Fibroblast of skin of abdomen (primary cell): ENCODE data around the gene PRKCA.

Source experiments
- DNase-seq: peaks from one replicate; pipeline ENCODE4 v3.0.0-alpha.2; 2013

Gene PRKCA

GRCh38 chr17:66518677-66519076 is 216.3 kb downstream of the PRKCA start:
- DNase-seq: no peak

GRCh38 chr17:66519154-66519553 is 216.7 kb downstream of the PRKCA start:
- DNase-seq: no peak

GRCh38 chr17:66520999-66521398 is 218.6 kb downstream of the PRKCA start:
- no peak for DNase-seq

- peak; percentile 37 for DNase-seq
Measured at GRCh38 chr17:66522591-66523272, 220.3 kb downstream of the PRKCA start.

- DNase-seq: peak; percentile 50
Measured at GRCh38 chr17:66523378-66524200, 221.2 kb downstream of the PRKCA start.

- no peak for DNase-seq
Measured at GRCh38 chr17:66524877-66525276, 222.5 kb downstream of the PRKCA start.

- no peak for DNase-seq
Measured at GRCh38 chr17:66525338-66525737, 222.9 kb downstream of the PRKCA start.

- no peak for DNase-seq
Measured at GRCh38 chr17:66526827-66527226, 224.4 kb downstream of the PRKCA start.

GRCh38 chr17:66527335-66527734 is 224.9 kb downstream of the PRKCA start:
- DNase-seq: no peak

- peak; percentile 46 for DNase-seq
Measured at GRCh38 chr17:66531851-66532295, 229.5 kb downstream of the PRKCA start.

- peak; percentile 75 for DNase-seq
Measured at GRCh38 chr17:66533572-66533971, 231.2 kb downstream of the PRKCA start.

GRCh38 chr17:66533986-66534385 is 231.6 kb downstream of the PRKCA start:
- no peak for DNase-seq

GRCh38 chr17:66535611-66536010 is 233.2 kb downstream of the PRKCA start:
- DNase-seq: no peak

- DNase-seq: no peak
Measured at GRCh38 chr17:66537502-66537901, 235.1 kb downstream of the PRKCA start.

GRCh38 chr17:66538776-66539175 is 236.4 kb downstream of the PRKCA start:
- DNase-seq: no peak

- peak; percentile 90 for DNase-seq
Measured at GRCh38 chr17:66540131-66540781, 237.8 kb downstream of the PRKCA start.

GRCh38 chr17:66541461-66542128 is 239.2 kb downstream of the PRKCA start:
- peak; percentile 64 for DNase-seq

- DNase-seq: peak; percentile 65
Measured at GRCh38 chr17:66542129-66542966, 239.9 kb downstream of the PRKCA start.

- DNase-seq: peak; percentile 92
Measured at GRCh38 chr17:66542967-66543520, 240.6 kb downstream of the PRKCA start.

- DNase-seq: peak; percentile 73
Measured at GRCh38 chr17:66543526-66543925, 241.1 kb downstream of the PRKCA start.

- no peak for DNase-seq
Measured at GRCh38 chr17:66545918-66546317, 243.5 kb downstream of the PRKCA start.
